ENCODE data around the gene CFAP46. TPM values are rescaled to one million over a fixed set of nuclear protein-coding genes. Genes with fewer than 3 reads are reported as not detected.

The CFAP46 gene
- total RNA-seq, 1 donor from 2014 or later = 1.6 TPM

DNA sequence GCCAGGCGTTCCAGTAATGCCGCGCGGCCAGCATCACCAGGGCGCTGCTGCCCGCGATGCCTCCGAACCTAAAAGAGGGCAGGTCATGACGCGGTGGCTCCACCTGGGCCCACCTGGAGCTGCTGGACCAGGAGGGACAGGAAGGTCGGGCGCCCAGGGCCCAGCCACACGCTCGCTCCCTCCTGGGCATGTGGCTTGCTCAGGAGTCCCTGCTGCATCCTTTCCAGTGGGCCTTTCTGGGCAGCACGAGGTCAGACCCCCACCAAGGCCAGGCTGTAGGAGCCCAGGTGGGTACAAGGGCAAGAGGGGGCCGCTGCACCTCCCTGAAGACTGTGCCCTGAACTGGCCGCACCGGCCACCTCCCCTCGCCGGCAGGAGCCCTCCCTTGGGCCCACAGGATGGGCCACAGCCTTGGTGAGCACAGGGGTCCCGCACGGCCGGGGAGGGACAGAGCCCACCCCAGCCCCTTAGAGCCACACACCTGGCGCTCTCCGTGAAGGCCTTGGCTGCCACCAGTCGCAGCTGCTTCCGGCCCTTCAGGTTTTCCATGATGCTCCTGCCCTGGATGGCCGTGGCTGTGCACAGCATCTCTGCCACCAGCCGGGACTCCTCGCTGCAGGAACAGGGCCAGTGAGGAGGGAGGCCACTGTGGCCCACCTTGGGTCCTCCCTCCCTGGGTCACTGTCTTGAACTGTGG, 43.2 kb downstream of the CFAP46 start:
- Histone ChIP-seq H3K4me3 (no peak overlapping the region), H3K4me1 (no peaks in the 10 kb centered on the region), H3K27ac (no peak overlapping the region), H3K4me2 (no peak overlapping the region), H3K79me2 (ENCODE audit: low read depth) (no peaks in the 10 kb centered on the region), H3K9me3 (ENCODE audit: low read depth) (no peaks in the 10 kb centered on the region), H3K27me3 (no peaks in the 10 kb centered on the region), H3K9ac (no peak overlapping the region), H2AFZ (replicated peaks) (no peak overlapping the region), H4K20me1 (ENCODE audit: low read depth) (no peaks in the 10 kb centered on the region), H3K36me3 (no peaks in the 10 kb centered on the region), H3F3A (ENCODE audit: low read depth) (no peaks in the 10 kb centered on the region)
- no peak for DNase-seq (ENCODE audit: low spot score)
- Mint-ChIP-seq H3K36me3 (no peaks in the 10 kb centered on the region), H3K9me3 (peaks cover 12% of the 10 kb centered on the region), H3K4me1 (no peaks in the 10 kb centered on the region), H3K27me3 (ENCODE audit: insufficient read depth, low read depth) (peaks cover 2% of the 10 kb centered on the region), H3K27ac (no peak overlapping the region), H3K4me3 (no peak overlapping the region)
- no peak for TF ChIP-seq EZH2phosphoT487 (IDR thresholded peaks at IDR 0.05)
- no peak for TF ChIP-seq EZH2 (IDR thresholded peaks at IDR 0.05)
- TF ChIP-seq, protein P1, sequence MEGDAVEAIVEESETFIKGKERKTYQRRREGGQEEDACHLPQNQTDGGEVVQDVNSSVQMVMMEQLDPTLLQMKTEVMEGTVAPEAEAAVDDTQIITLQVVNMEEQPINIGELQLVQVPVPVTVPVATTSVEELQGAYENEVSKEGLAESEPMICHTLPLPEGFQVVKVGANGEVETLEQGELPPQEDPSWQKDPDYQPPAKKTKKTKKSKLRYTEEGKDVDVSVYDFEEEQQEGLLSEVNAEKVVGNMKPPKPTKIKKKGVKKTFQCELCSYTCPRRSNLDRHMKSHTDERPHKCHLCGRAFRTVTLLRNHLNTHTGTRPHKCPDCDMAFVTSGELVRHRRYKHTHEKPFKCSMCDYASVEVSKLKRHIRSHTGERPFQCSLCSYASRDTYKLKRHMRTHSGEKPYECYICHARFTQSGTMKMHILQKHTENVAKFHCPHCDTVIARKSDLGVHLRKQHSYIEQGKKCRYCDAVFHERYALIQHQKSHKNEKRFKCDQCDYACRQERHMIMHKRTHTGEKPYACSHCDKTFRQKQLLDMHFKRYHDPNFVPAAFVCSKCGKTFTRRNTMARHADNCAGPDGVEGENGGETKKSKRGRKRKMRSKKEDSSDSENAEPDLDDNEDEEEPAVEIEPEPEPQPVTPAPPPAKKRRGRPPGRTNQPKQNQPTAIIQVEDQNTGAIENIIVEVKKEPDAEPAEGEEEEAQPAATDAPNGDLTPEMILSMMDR (IDR thresholded peaks at IDR 0.05) = no peak

DNA sequence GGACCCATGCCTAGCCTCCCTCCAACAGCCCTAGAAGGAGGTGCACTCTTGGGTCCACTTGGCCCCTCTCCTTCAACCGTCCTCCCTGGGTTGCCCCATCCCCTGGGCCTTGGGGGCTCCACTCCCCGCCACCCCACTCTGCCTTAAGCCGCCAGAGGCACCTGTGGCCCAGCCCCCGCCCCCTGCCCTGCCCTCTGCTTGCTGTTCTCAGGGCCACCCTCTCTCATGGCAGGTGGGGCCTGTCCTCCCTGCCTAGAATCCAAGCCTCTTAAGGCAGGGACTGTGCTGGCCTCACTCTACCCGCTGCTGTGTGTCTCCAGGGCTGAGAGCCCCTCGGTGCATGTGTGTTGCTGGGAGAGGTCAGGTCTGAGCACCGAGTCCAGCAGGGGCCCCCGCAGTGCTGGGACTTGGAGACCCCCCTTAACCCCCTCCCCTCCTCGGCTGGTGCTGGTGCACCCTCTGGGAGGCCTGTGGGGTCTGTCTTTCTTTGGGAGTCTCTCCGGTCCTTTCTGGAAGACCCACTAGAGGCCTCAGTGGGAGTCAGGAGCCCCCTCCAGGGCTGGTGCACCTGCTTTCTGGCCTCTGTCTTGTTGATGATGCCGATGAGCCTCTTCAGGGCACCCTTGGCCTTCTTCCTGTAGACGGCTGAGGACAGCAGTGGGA, 43.8 kb downstream of the CFAP46 start:
- no peaks in the 10 kb centered on the region for H3K79me2 ChIP-seq (ENCODE audit: low read depth)
- H3K4me1 ChIP-seq = no peaks in the 10 kb centered on the region
- H3K36me3 ChIP-seq = no peaks in the 10 kb centered on the region
- Mint-ChIP-seq H3K27me3 (ENCODE audit: insufficient read depth, low read depth) (peaks cover 2% of the 10 kb centered on the region), H3K4me1 (no peaks in the 10 kb centered on the region), H3K36me3 (no peaks in the 10 kb centered on the region), H3K4me3 (no peak overlapping the region), H3K27ac (no peak overlapping the region), H3K9me3 (peaks cover 12% of the 10 kb centered on the region)
- H3K9me3 ChIP-seq (ENCODE audit: low read depth) = no peaks in the 10 kb centered on the region
- no peak for TF ChIP-seq EZH2 (IDR thresholded peaks at IDR 0.05)
- no peak for TF ChIP-seq EZH2phosphoT487 (IDR thresholded peaks at IDR 0.05)
- TF ChIP-seq, protein P1 (IDR thresholded peaks at IDR 0.05) = no peak
- H3K4me2 ChIP-seq = no peak overlapping the region
- no peaks in the 10 kb centered on the region for H4K20me1 ChIP-seq (ENCODE audit: low read depth)
- no peaks in the 10 kb centered on the region for H3K27me3 ChIP-seq
- H3K4me3 ChIP-seq = no peak overlapping the region
- no peak overlapping the region for H3K27ac ChIP-seq
- no peak overlapping the region for H3K9ac ChIP-seq
- H2AFZ ChIP-seq (replicated peaks) = no peak overlapping the region
- no peaks in the 10 kb centered on the region for H3F3A ChIP-seq (ENCODE audit: low read depth)
- DNase-seq (ENCODE audit: low spot score) = no peak

DNA sequence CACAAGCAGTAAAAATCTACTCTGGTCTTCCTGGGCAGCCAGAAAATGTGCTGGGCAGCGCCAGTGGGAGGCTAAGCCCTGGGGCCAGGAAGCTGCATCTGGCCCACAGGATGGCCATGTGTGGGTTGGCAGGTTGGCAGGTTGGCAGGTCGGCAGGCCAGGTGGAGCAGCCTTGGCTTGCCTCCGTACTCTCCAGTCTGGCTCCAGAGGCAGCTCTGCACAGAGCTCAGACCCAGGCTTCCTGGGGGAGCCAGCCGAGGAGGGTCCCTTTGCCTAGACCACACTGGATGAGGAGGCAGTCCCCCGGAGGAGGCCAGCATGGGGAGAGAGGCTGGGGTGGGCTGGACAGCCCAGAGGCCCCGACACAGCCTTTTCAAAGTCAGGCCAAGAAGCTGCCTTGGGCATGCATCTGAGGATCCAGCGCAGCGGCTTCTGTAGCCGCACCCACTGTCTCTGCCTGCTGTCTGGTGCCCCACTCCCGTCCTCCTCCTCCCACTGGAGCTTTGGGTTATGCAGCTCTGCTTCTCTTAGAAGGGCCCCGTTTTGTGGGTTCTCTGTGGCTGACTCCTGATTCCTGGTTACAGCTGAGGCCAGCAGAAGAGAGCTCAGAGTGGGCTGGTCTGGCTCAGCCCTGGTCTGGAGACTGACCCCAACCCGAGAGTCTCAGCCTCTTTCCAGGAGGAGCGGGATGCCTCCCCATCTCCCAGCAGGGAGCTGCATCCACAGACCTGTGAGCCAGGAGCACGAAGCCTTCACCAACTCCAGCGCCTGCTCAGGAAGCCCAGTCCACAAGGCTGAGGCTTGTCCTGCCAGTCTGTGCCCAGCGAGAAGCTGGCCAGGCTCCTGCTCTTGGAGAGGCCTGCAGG, 44.6 kb downstream of the CFAP46 start:
- H3K79me2 ChIP-seq (ENCODE audit: low read depth) = no peaks in the 10 kb centered on the region
- no peaks in the 10 kb centered on the region for H3K9me3 ChIP-seq (ENCODE audit: low read depth)
- H3K4me3 ChIP-seq = no peak overlapping the region
- H3F3A ChIP-seq (ENCODE audit: low read depth) = no peaks in the 10 kb centered on the region
- H3K9me3 Mint-ChIP-seq = peaks cover 12% of the 10 kb centered on the region
- no peak overlapping the region for H3K4me2 ChIP-seq
- no peak overlapping the region for H2AFZ ChIP-seq (replicated peaks)
- peaks cover 2% of the 10 kb centered on the region for H3K4me1 Mint-ChIP-seq
- H4K20me1 ChIP-seq (ENCODE audit: low read depth) = no peaks in the 10 kb centered on the region
- no peaks in the 10 kb centered on the region for H3K4me1 ChIP-seq
- H3K27ac ChIP-seq = no peak overlapping the region
- H3K27me3 Mint-ChIP-seq (ENCODE audit: insufficient read depth, low read depth) = peaks cover under 1% of the 10 kb centered on the region
- no peak overlapping the region for H3K4me3 Mint-ChIP-seq
- no peaks in the 10 kb centered on the region for H3K36me3 ChIP-seq
- TF ChIP-seq, protein P1 (IDR thresholded peaks at IDR 0.05) = no peak
- TF ChIP-seq EZH2phosphoT487 (IDR thresholded peaks at IDR 0.05) (no peak), EZH2 (IDR thresholded peaks at IDR 0.05) (no peak)
- H3K27ac Mint-ChIP-seq = no peak overlapping the region
- DNase-seq (ENCODE audit: low spot score) = no peak
- H3K27me3 ChIP-seq = no peaks in the 10 kb centered on the region
- H3K36me3 Mint-ChIP-seq = no peaks in the 10 kb centered on the region
- no peak overlapping the region for H3K9ac ChIP-seq
